SK-N-MC (cell line): Measurements from ENCODE around the gene HSD3B7.
A peak's percentile ranks its signal among the peaks of the same experiment; 100 is the strongest.
"Not testable (repeated sequence)": the region's sequence is repeated elsewhere in the genome, so short reads cannot be mapped to it uniquely, and the experiment has no call there.

ENCODE experiments used
- DNase-seq: peaks from one replicate; pipeline ENCODE4 v3.0.0-alpha.2; 2011; ENCODE audit warnings: low read depth, low spot score
- H3K27ac ChIP-seq: fragments of 200-600 bp; sonication (generic); 2 replicates; pipeline ENCODE4 v1.5.1; 2016; ENCODE audit warnings: mixed run types
- H3K36me3 ChIP-seq: fragments of 200-600 bp; sonication (generic); 2 replicates; pipeline ENCODE4 v1.6.1; 2017; ENCODE audit warnings: antibody characterized with exemption, low read length, mixed read lengths; ENCODE audit not compliant: insufficient read depth
- H3K4me3 ChIP-seq: fragments of 200-600 bp; sonication (generic); 2 replicates; pipeline ENCODE4 v1.5.1; 2016
- H3K9ac ChIP-seq: fragments of 200-600 bp; sonication (generic); 2 replicates; pipeline ENCODE4 v1.8.0; 2017; ENCODE audit warnings: mixed run types, mixed read lengths; ENCODE audit not compliant: insufficient read length
- H3K9me3 ChIP-seq: fragments of 200-600 bp; sonication (generic); 2 replicates; pipeline ENCODE4 v1.6.1; 2017; ENCODE audit warnings: low read depth, mild to moderate bottlenecking, antibody characterized with exemption, low read length, moderate library complexity, mixed read lengths
- EZH2 ChIP-seq: fragments of 200-600 bp; sonication (generic); IDR thresholded peaks from one replicate; pipeline ENCODE4 v1.6.1; 2017; ENCODE audit warnings: antibody characterized with exemption
- FOXP2 ChIP-seq: optimal IDR thresholded peaks from 2 replicates; pipeline ENCODE3; 2011; ENCODE audit warnings: mild to moderate bottlenecking, moderate library complexity; ENCODE audit not compliant: insufficient read depth; ENCODE audit errors: extremely low read length, control extremely low read depth
- POLR2AphosphoS5 ChIP-seq: IDR thresholded peaks from 2 replicates; pipeline ENCODE4 v1.6.1; 2012; ENCODE audit warnings: mild to moderate bottlenecking, low read depth, low read length, borderline replicate concordance

Gene HSD3B7

DNA sequence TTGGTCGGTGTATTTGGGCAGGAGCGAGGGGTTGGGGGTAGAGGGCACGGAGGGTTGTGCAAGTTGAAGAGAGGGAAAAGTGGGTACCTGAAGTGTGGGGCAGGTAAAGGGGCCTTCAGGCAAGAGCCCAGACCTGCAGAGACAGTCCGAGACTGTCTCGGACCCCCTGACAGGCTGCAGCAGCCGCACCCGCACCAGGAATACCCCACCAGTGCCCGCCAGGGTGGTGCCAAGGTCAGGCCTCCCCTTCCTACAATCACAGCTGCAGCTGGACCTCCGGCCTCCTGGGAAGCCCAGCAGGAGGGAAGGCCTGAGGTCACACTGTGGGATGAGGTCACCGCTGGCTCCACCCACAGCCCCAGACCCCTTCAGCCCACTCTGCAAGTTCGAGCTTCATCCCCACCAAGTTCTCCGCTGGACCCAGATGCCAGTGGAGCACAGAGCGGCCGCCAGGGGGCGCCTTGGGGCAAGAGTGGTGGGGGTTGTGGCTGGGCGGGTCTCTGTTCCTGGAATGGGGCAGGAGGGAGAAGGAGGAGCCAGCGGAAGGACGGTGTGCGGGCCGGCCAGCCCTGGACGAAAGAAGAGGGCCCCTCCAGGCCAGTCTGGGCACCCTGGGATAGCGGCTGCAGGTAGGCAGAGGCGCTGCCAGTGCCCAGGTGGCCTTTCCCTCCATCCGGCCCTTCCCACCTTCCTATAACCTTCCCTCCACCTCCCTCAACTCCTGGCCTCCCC lies at the start of gene HSD3B7:
Gene HSD3B7, plus strand, starts transcription at position 539 of the 732 bp plus-strand sequence. CDS start 452 bp downstream, outside the sequence.
- peak; percentile 10 for DNase-seq
- TF ChIP-seq POLR2AphosphoS5 (peak; percentile 47; the same call in 1 of the 2 replicates), FOXP2 (no peak), EZH2 (no peak)
- Histone ChIP-seq H3K27ac (no peak within 1 kb of the TSS), H3K9ac (no peak within 1 kb of the TSS), H3K36me3 (peaks cover 16% of the 10 kb centered on the region; the same call in 1 of the 2 replicates), H3K9me3 (no peaks in the 10 kb centered on the region), H3K4me3 (no peak within 1 kb of the TSS)

DNA sequence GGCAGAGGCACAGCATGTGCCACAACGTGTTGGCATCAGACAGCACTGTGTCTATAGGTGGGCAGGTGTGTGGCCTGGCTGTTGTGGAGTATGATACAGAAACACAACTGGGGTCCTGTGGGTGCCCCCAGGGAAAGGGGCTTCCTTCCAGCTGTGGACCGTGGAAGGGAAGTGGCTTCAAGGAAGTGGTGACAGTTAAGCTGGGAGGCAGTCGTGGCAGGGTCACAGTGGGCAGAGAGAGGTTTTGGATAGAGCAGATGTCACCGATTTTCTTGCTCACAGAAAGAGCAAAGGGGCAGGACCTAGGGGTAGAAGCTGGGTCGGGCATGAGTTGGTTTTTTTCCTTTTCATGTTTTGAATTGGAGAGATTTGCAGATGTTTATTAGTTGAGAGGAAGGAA lies 47.3 kb upstream of the HSD3B7 start:
- no peak for TF ChIP-seq EZH2
- no peak for TF ChIP-seq POLR2AphosphoS5
- no peak for TF ChIP-seq FOXP2
- DNase-seq, result no peak
- Histone ChIP-seq H3K4me3 (no peak overlapping the region), H3K27ac (no peak overlapping the region), H3K9me3 (no peaks in the 10 kb centered on the region), H3K36me3 (peaks cover 15% of the 10 kb centered on the region), H3K9ac (no peak overlapping the region)

DNA sequence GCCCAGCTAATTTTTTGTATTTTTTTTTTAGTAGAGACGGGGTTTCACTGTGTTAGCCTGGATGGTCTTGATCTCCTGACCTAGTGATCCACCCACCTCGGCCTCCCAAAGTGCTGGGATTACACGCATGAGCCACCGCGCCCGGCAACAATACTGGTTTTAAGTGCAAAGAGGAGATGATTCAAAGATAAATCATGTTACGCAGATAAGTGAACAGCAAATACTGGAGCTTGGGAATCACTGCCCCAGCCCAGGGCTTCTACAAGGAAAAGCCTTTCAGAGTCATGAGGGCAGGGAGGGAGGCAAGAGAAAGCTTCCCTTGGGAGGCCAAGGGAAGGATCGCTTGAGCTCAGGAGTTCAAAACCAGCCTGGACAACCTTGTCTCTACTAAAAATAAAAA lies 45.4 kb upstream of the HSD3B7 start:
- peaks cover 27% of the 10 kb centered on the region for H3K36me3 ChIP-seq
- H3K9me3 ChIP-seq, DNase-seq, H3K4me3 ChIP-seq, H3K27ac ChIP-seq, H3K9ac ChIP-seq: not testable (repeated sequence)

DNA sequence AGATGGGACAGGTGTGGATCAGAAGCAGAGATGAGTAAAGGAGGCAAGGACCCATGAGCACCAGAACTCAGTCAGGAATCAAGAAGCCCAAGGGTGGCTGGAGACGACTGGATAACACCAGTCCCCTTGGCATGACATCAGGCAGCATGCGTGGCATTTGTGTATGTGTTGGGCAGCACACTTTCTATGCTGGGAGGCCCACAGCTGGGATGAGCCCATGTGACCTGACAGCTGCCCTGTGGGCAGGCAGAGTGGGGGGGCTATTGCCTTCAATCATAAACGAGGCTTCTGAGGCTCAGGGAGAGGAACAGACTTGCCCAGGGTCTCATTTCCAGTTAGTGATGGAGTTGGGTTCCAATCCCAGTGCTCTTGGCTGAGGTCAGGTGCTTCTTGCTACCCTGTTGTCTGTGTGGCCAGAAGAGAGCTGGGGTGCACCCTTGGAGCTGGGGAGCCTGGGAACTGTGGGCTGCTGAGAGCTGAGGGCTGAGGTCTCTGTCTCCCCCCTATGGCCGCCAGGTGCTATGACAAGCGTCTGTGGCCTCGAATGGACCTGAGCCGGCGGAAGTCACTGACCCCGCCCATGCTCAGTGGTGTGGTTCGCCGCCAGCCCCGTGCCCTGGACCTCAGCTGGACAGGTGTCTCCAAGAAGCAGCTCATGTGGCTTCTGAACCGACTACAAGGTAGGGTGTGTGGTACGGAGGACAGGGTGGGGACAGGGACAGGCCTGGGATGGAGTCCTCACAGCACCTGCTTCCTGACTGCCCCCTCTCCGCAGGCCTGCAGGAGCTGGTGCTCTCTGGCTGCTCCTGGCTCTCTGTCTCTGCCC lies 43.2 kb upstream of the HSD3B7 start:
- Histone ChIP-seq H3K9ac (no peak overlapping the region), H3K9me3 (no peaks in the 10 kb centered on the region), H3K4me3 (no peak overlapping the region), H3K27ac (no peak overlapping the region), H3K36me3 (peaks cover 30% of the 10 kb centered on the region)
- TF ChIP-seq FOXP2 (no peak), POLR2AphosphoS5 (no peak), EZH2 (no peak)
- no peak for DNase-seq

DNA sequence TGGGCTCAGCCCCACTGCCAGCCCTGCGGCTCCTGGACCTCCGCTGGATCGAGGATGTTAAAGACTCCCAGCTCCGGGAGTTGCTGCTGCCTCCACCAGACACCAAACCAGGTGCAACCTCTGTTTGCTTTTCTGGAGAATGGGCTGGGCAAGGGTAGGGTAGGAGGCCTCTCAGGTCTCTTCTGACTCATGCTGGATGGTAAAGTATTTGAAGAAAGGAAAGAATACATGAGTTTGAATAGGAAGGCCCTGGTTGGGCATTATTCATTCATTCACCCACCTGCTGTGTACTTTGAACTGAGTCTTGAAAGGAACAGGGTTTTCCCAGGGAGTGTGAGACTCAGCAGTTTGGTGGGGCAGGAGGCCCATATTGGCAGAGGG lies 42.6 kb upstream of the HSD3B7 start:
- DNase-seq, result no peak
- H3K27ac ChIP-seq, result no peak overlapping the region
- no peaks in the 10 kb centered on the region for H3K9me3 ChIP-seq
- peaks cover 28% of the 10 kb centered on the region for H3K36me3 ChIP-seq
- H3K4me3 ChIP-seq, result no peak overlapping the region
- H3K9ac ChIP-seq, result no peak overlapping the region
- no peak for TF ChIP-seq FOXP2
- TF ChIP-seq POLR2AphosphoS5, result no peak
- TF ChIP-seq EZH2, result no peak

DNA sequence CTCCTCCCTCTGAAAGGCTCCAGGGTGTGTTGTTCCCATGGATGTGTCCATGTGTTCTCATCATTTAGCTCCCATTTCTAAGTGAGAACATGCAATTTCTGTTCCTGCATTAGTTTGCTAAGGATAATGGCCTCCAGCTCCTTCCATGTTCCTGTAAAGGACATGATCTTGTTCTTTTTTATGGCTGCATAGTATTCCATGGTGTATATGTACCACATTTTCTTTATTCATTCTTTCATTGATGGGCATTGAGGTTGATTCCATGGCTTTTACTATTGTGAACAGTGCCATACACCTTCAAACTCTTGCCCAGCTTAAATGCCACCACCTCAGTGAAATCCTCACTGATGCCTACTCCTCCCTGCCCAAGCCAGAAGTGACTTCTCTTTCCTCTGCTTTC lies 40.7 kb upstream of the HSD3B7 start:
- no peak overlapping the region for H3K9ac ChIP-seq
- H3K9me3 ChIP-seq, result no peaks in the 10 kb centered on the region
- TF ChIP-seq POLR2AphosphoS5 (no peak), EZH2 (no peak)
- DNase-seq, result no peak
- no peak overlapping the region for H3K27ac ChIP-seq
- H3K4me3 ChIP-seq, result no peak overlapping the region
- H3K36me3 ChIP-seq, result peaks cover 28% of the 10 kb centered on the region

DNA sequence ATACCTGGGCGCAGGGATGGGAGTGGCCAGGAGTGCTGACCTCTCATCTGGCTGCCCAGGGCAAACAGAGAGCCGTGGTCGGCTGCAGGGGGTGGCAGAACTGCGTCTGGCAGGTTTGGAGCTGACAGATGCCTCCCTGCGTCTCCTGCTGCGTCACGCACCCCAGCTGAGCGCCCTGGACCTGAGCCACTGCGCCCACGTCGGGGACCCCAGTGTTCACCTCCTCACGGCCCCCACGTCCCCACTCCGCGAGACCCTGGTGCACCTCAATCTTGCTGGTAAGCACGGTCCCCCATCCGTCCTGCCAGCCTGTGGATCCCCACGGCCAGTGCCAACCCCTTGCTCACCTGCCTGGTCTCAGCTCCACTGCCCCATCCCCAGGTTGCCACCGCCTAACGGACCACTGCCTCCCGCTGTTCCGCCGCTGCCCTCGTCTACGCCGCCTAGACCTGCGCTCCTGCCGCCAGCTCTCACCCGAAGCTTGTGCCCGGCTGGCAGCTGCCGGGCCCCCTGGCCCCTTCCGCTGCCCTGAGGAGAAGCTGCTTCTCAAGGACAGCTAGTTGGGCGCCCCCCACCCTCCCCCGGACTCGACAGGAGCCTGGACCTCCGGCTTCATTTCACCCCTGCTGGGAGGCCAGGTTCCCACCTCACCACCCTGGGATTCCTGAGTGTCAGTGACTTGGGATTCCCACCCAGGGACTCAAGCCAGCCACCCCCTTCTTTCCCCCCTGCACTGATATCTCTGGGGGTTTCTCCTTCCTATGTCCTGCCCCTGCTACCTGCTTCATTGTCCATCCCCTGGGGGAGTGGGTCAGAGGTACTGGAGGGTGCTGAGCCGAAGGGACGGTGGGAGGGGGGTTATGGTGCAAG lies 38.1 kb upstream of the HSD3B7 start:
- Histone ChIP-seq H3K9me3 (no peaks in the 10 kb centered on the region), H3K4me3 (no peak overlapping the region), H3K9ac (no peak overlapping the region), H3K27ac (no peak overlapping the region), H3K36me3 (peaks cover 22% of the 10 kb centered on the region)
- DNase-seq, result no peak
- TF ChIP-seq FOXP2, result no peak

DNA sequence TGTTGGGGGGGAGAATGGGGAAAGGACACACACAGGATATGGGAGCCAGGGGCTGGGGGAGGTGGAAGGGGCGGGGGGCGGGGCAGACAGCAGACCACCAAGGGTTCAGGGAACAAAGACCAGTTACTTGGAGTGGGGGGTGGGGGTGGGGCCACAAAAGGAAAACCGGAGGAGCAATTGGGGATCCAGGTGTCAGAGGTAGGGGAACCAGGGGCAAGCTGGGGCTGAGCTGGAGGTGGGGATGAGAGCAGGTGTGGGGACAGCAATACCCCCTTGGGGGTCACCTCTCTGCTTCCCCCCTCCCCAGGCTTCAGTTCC lies 37.5 kb upstream of the HSD3B7 start:
- no peaks in the 10 kb centered on the region for H3K9me3 ChIP-seq
- DNase-seq, result no peak
- TF ChIP-seq POLR2AphosphoS5, result no peak
- TF ChIP-seq EZH2, result no peak
- TF ChIP-seq FOXP2, result no peak
- no peak overlapping the region for H3K27ac ChIP-seq
- H3K4me3 ChIP-seq, result no peak overlapping the region
- no peak overlapping the region for H3K9ac ChIP-seq
- peaks cover 16% of the 10 kb centered on the region for H3K36me3 ChIP-seq
